NB4 (cell line): ENCODE measurements around the gene CSMD2.

ENCODE experiments used
- DNase-seq: peaks from one replicate; pipeline ENCODE4 v3.0.0; 2010; ENCODE audit warnings: low read depth
- H3K4me3 ChIP-seq: one replicate; pipeline ENCODE4 v1.5.1; 2011; ENCODE audit warnings: mild to moderate bottlenecking, low read depth, low read length, moderate library complexity
- MYC ChIP-seq: IDR thresholded peaks from 2 replicates; pipeline ENCODE4 v1.6.1; 2011; ENCODE audit warnings: low read depth, low read length
- POLR2A ChIP-seq: IDR thresholded peaks from 2 replicates; pipeline ENCODE4 v1.6.1; 2011; ENCODE audit warnings: mild to moderate bottlenecking; ENCODE audit not compliant: insufficient read length; ENCODE audit errors: extremely low read depth
- TF ChIP-seq, protein P1 (sequence below): IDR thresholded peaks from one replicate; pipeline ENCODE4 v1.5.1; 2012; ENCODE audit warnings: low read depth, low read length
- TF ChIP-seq, protein P2 (sequence below): IDR thresholded peaks from 2 replicates; pipeline ENCODE4 v1.6.1; 2011; ENCODE audit warnings: low read depth, low read length

Gene CSMD2

GRCh38 chr1:33949570-33949969, 215.5 kb downstream of the CSMD2 start:
- TF ChIP-seq POLR2A (no peak), MYC (no peak)
- TF ChIP-seq, protein P1, sequence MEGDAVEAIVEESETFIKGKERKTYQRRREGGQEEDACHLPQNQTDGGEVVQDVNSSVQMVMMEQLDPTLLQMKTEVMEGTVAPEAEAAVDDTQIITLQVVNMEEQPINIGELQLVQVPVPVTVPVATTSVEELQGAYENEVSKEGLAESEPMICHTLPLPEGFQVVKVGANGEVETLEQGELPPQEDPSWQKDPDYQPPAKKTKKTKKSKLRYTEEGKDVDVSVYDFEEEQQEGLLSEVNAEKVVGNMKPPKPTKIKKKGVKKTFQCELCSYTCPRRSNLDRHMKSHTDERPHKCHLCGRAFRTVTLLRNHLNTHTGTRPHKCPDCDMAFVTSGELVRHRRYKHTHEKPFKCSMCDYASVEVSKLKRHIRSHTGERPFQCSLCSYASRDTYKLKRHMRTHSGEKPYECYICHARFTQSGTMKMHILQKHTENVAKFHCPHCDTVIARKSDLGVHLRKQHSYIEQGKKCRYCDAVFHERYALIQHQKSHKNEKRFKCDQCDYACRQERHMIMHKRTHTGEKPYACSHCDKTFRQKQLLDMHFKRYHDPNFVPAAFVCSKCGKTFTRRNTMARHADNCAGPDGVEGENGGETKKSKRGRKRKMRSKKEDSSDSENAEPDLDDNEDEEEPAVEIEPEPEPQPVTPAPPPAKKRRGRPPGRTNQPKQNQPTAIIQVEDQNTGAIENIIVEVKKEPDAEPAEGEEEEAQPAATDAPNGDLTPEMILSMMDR: no peak
- TF ChIP-seq, protein P2, sequence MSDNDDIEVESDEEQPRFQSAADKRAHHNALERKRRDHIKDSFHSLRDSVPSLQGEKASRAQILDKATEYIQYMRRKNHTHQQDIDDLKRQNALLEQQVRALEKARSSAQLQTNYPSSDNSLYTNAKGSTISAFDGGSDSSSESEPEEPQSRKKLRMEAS: no peak
- DNase-seq: no peak

GRCh38 chr1:33948291-33948690, 216.7 kb downstream of the CSMD2 start:
- TF ChIP-seq, protein P2: no peak
- TF ChIP-seq MYC: no peak
- TF ChIP-seq, protein P1: no peak
- no peak for TF ChIP-seq POLR2A
- DNase-seq: no peak
- H3K4me3 ChIP-seq: no peak overlapping the region

More at GRCh38 chr1:33949570-33949969, 215.5 kb downstream of the CSMD2 start:
- no peak overlapping the region for H3K4me3 ChIP-seq

DNA sequence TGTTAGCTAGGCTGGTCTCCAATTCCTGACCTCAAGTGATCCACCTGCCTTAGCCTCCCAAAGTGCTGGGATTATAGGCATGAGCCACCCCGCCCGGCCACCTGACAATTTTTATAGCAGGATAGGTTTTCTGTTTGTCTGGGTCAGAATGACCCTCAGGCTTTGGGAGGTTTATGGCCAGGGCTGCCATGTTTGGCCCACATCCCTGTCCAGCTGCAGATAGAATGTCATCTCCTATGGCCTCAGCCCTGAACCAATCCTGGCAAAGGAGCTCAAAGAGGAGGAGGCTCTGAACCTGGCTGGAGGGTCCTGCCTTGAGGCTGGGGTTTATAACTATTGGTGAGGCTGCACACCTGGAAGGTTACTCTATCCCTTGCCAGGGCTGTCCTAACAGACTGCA, 218.2 kb downstream of the CSMD2 start:
- no peak overlapping the region for H3K4me3 ChIP-seq
- DNase-seq: no peak
- TF ChIP-seq POLR2A: no peak
- TF ChIP-seq, protein P1: no peak
- TF ChIP-seq, protein P2: no peak
- no peak for TF ChIP-seq MYC

GRCh38 chr1:33944846-33945245, 220.2 kb downstream of the CSMD2 start:
- TF ChIP-seq, protein P1: no peak
- TF ChIP-seq MYC (no peak), POLR2A (no peak)
- TF ChIP-seq, protein P2: no peak
- no peak overlapping the region for H3K4me3 ChIP-seq
- no peak for DNase-seq

DNA sequence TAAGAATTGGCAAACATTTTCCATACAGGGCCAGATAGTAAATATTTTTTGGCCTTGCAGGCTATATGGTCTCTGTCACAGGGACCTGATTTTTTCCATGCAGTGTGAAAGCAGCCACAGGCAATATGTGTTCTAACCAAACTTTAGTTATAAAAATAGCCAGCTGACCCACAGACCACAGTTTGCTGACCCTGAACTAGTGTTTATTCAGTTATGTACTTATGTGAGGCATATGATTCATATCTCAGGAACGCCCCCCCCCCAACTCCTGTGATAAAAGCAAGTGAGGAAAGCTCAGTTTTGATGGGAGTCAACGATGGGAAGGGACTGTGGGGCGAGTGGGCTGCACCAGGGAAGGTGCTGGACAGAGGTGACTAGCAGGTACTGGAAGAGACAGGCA, 221.1 kb downstream of the CSMD2 start:
- no peak for DNase-seq
- no peak overlapping the region for H3K4me3 ChIP-seq
- TF ChIP-seq, protein P1: no peak
- TF ChIP-seq, protein P2: no peak
- TF ChIP-seq POLR2A: no peak
- TF ChIP-seq MYC: no peak
